Endothelial cell of umbilical vein (primary cell): Measurements from ENCODE around the gene ARHGEF7. TPM values are rescaled to one million over a fixed set of nuclear protein-coding genes. Genes with fewer than 3 reads are reported as not detected.

ENCODE experiments used
- BruUV-seq: library from RNA; stranded (reverse); fragments of 400-500 nt; replicated peaks from 2 replicates; lab custom pipeline; 2021; lab: Mats Ljungman, UMichigan
- CTCF ChIA-PET: fragments of 300-600, 350-600 bp; sonication (Branson Sonifier 250); formaldehyde crosslinking; loops from one replicate; lab custom pipeline; 2021; ENCODE audit warnings: antibody characterized with exemption, inconsistent platforms; lab: Charles Lee
- POLR2A ChIA-PET: fragments of 300-600, 350-600 bp; sonication (Branson Sonifier 250); formaldehyde crosslinking; loops from one replicate; lab custom pipeline; 2021; ENCODE audit warnings: antibody characterized with exemption, inconsistent platforms; lab: Charles Lee
- DNase-seq: peaks from one replicate; pipeline ENCODE4 v3.0.0-alpha.2; 2011; ENCODE audit warnings: low read depth, low spot score
- FAIRE-seq: peaks from 2 replicates; lab custom pipeline; 2011; peaks lifted over from hg19 to GRCh38; lab: Jason Lieb, UNC
- H2AFZ ChIP-seq: 2 replicates; pipeline ENCODE4 v1.6.0; 2012; ENCODE audit warnings: low read depth, low read length, control low read depth, inconsistent platforms
- H3K27ac ChIP-seq: 2 replicates; pipeline ENCODE4 v1.5.1; 2011; ENCODE audit warnings: low read depth, mild to moderate bottlenecking, control low read depth, low read length, moderate library complexity; ENCODE audit not compliant: insufficient read depth
- H3K27me3 ChIP-seq, 2 experiments: 2 replicates each; pipeline versions ENCODE4 v1.6.0 to v1.6.1; 2011; ENCODE audit warnings: low read length in 2 of 2, mixed read lengths in 1 of 2; ENCODE audit not compliant: control insufficient read depth in 2 of 2, insufficient read depth in 2 of 2
- H3K36me3 ChIP-seq, 2 experiments: 2 replicates in 1 of 2; 3 replicates in 1 of 2; pipeline ENCODE4 v1.5.1; 2011; ENCODE audit warnings: low read length in 2 of 2, mild to moderate bottlenecking in 1 of 2, moderate library complexity in 1 of 2; ENCODE audit not compliant: control insufficient read depth in 2 of 2, insufficient read depth in 2 of 2; ENCODE audit errors: extremely low read depth in 1 of 2
- H3K4me1 ChIP-seq: 3 replicates; pipeline ENCODE4 v1.5.1; 2011; ENCODE audit warnings: mild to moderate bottlenecking, low read length; ENCODE audit not compliant: control insufficient read depth, insufficient read depth; ENCODE audit errors: extremely low read depth
- H3K4me2 ChIP-seq: 2 replicates; pipeline ENCODE4 v1.6.1; 2011; ENCODE audit warnings: low read length, control low read depth, mixed read lengths; ENCODE audit not compliant: insufficient read depth
- H3K4me3 ChIP-seq, 3 experiments: fragments of 200-600 bp in 1 of 3; sonication (generic), shearing (Covaris generic) in 1 of 3; replicated peaks in 1 of 3; 2 replicates each; pipeline ENCODE4 v1.5.1; 2011 to 2016; ENCODE audit warnings: control low read depth in 3 of 3, low read length in 3 of 3, mild to moderate bottlenecking in 2 of 3, inconsistent platforms in 1 of 3, low read depth in 1 of 3, moderate library complexity in 1 of 3; ENCODE audit not compliant: insufficient read depth in 1 of 3
- H3K79me2 ChIP-seq: 2 replicates; pipeline ENCODE4 v1.6.0; 2012; ENCODE audit warnings: low read length, inconsistent platforms; ENCODE audit not compliant: control insufficient read depth, insufficient read depth
- H3K9ac ChIP-seq: replicated peaks from 2 replicates; pipeline ENCODE3; 2011; ENCODE audit warnings: low read length, control low read depth; ENCODE audit not compliant: insufficient read depth; ENCODE audit errors: extremely low read depth
- H3K9me1 ChIP-seq: replicated peaks from 3 replicates; pipeline ENCODE4 v1.6.0; 2011; ENCODE audit warnings: mild to moderate bottlenecking, low read length; ENCODE audit not compliant: control insufficient read depth, insufficient read depth; ENCODE audit errors: extremely low read depth
- H3K9me3 ChIP-seq: replicated peaks from 2 replicates; pipeline ENCODE4 v1.5.1; 2012; ENCODE audit warnings: low read length, inconsistent platforms; ENCODE audit not compliant: control insufficient read depth, insufficient read depth
- H4K20me1 ChIP-seq: replicated peaks from 2 replicates; pipeline ENCODE3; 2011; ENCODE audit warnings: mild to moderate bottlenecking, low read length; ENCODE audit not compliant: control insufficient read depth, insufficient read depth; ENCODE audit errors: extremely low read depth
- CTCF ChIP-seq, 2 donors: IDR thresholded peaks; 1 replicate in 1 of 2; 2 replicates in 1 of 2; pipeline ENCODE4 v1.5.1; 2011; ENCODE audit warnings: low read length in 2 of 2, mild to moderate bottlenecking in 2 of 2, moderate library complexity in 2 of 2, control low read depth in 1 of 2, inconsistent platforms in 1 of 2, low read depth in 1 of 2; ENCODE audit not compliant: insufficient read depth in 1 of 2; ENCODE audit errors: extremely low read depth in 1 of 2
- EZH2 ChIP-seq: IDR thresholded peaks from 2 replicates; pipeline ENCODE4 v1.6.1; 2012; ENCODE audit warnings: borderline replicate concordance, low read depth, mild to moderate bottlenecking, moderate library complexity, low read length, inconsistent platforms; ENCODE audit not compliant: severe bottlenecking
- FOS ChIP-seq: IDR thresholded peaks from 2 replicates; pipeline ENCODE4 v1.6.1; 2011; ENCODE audit warnings: mild to moderate bottlenecking, low read length, moderate library complexity, borderline replicate concordance; ENCODE audit not compliant: insufficient read depth
- GATA2 ChIP-seq: IDR thresholded peaks from 2 replicates; pipeline ENCODE4 v1.7.0; 2011; ENCODE audit warnings: low read depth, mild to moderate bottlenecking, moderate library complexity, mixed read lengths, low read length; ENCODE audit not compliant: insufficient read length, insufficient read depth
- JUN ChIP-seq: IDR thresholded peaks from 2 replicates; pipeline ENCODE4 v1.6.1; 2011; ENCODE audit warnings: borderline replicate concordance, low read depth; ENCODE audit not compliant: insufficient read length, insufficient read depth
- MAX ChIP-seq: IDR thresholded peaks from 2 replicates; pipeline ENCODE4 v1.6.1; 2011; ENCODE audit not compliant: insufficient read depth, insufficient read length
- MYC ChIP-seq: IDR thresholded peaks from one replicate; pipeline ENCODE4 v1.6.1; 2011; ENCODE audit warnings: mild to moderate bottlenecking, low read depth, low read length
- POLR2A ChIP-seq: IDR thresholded peaks from 2 replicates; pipeline ENCODE4 v1.6.1; 2012; ENCODE audit warnings: low read depth, mild to moderate bottlenecking, control low read depth, low read length
- POLR2AphosphoS5 ChIP-seq: IDR thresholded peaks from 2 replicates; pipeline ENCODE4 v1.6.1; 2012; ENCODE audit warnings: low read depth, mild to moderate bottlenecking, control low read depth, low read length, moderate library complexity; ENCODE audit not compliant: insufficient read depth
- dilution Hi-C: fragments of 300-500 bp; cut with MboI; formaldehyde crosslinking; loops from one replicate; pipeline ENCODE4 v1.15.0; 2019; ENCODE audit warnings: low sequenced_read_pairs; ENCODE audit not compliant: extremely low pct_ligation_motif_present
- intact Hi-C: fragments of 100-400 bp; cut with micrococcal nuclease; formaldehyde crosslinking; loops from one replicate; pipeline ENCODE4 v1.10.0; 2022
- polyA plus RNA-seq, 4 experiments: library from polyadenylated mRNA; depleted of rRNA in 3 of 4; stranded (reverse) in 3 of 4; unstranded in 1 of 4; fragments of >200 nt; gene quantifications; 2 replicates each; pipeline versions ENCODE4 v1.2.1 to v1.2.3, GENCODE V29; 2011 to 2012; ENCODE audit warnings: missing spikeins in 1 of 4
- total RNA-seq: library from RNA; stranded (reverse); gene quantifications from 2 replicates; pipeline ENCODE4 v1.2.3, GENCODE V29; 2021

ARHGEF7 gene
- total and polyA plus RNA-seq, 2 donors (not counting 3 experiments of a cell fraction or from before 2014, with no cell fraction given) = 94.9 to 155 TPM

DNA sequence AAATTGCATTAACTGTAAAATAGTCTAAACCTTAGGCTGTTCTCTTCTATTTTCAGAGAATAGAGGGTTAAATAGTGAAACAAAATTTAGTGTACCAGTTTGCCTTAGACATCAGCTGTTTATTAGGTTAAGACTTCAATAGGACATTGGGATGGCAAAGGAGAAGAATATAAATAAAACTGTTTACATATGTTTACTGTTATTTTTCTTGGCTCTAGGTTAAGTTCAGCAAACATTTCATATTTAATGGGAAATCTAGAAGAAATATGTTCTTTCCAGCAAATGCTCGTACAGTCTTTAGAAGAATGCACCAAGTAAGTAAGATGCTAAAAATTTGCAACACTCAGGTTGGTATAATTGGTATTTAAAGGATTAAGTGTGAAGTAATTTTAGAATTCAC is 128.9 kb downstream of the ARHGEF7 start:
- dilution Hi-C loops = no loop called here
- ChIA-PET POLR2A (no interaction called here), CTCF (no interaction called here)
- TF ChIP-seq MAX = no peak
- no peak for TF ChIP-seq POLR2AphosphoS5
- no peak for TF ChIP-seq EZH2
- TF ChIP-seq JUN = no peak
- no peak for TF ChIP-seq GATA2
- no peak for TF ChIP-seq POLR2A
- TF ChIP-seq CTCF (IDR thresholded peaks at IDR 0.05; ENCODE audit: extremely low read depth in 1 of 2, insufficient read depth in 1 of 2, low read depth in 1 of 2, low read length in 2 of 2) = no peak
- no peak for TF ChIP-seq FOS
- TF ChIP-seq MYC = no peak
- DNase-seq = no peak
- no peaks in the 10 kb centered on the region for H3K27me3 ChIP-seq
- no peak overlapping the region for H3K9ac ChIP-seq
- BruUV-seq = no TSS peak
- no peak overlapping the region for H3K4me3 ChIP-seq
- peaks cover 46% of the 10 kb centered on the region for H3K79me2 ChIP-seq
- intact Hi-C loops = no loop called here
- H3K36me3 ChIP-seq = peaks cover 13 to 22% of the 10 kb centered on the region in 2 experiments
- no peak overlapping the region for H3K27ac ChIP-seq
- no peak overlapping the region for H3K4me2 ChIP-seq
- peaks cover 7% of the 10 kb centered on the region for H4K20me1 ChIP-seq
- no peaks in the 10 kb centered on the region for H3K4me1 ChIP-seq
- H3K9me3 ChIP-seq = no peaks in the 10 kb centered on the region
- no peak for FAIRE-seq
- H2AFZ ChIP-seq = no peak overlapping the region
- no peaks in the 10 kb centered on the region for H3K9me1 ChIP-seq
